Vagina (tissue), 2 donors: ENCODE results near the gene RALGAPA2. TPM values are rescaled to one million over a fixed set of nuclear protein-coding genes. Genes with fewer than 3 reads are reported as not detected.

Experiments
- DNase-seq, 2 donors: peaks; one replicate each; pipeline ENCODE4 v3.0.0-alpha.2; 2017; ENCODE audit errors: extremely low spot score in 2 of 2
- H3K27ac ChIP-seq: fragments of 200-600 bp; sonication (generic); one replicate; pipeline ENCODE4 v1.5.1; 2019
- H3K27me3 ChIP-seq: fragments of 200-600 bp; sonication (generic); one replicate; pipeline ENCODE4 v1.5.1; 2019
- H3K36me3 ChIP-seq, 2 donors: fragments of 200-600 bp; sonication (generic); one replicate each; pipeline ENCODE4 v1.5.1; 2017 to 2019
- H3K4me1 ChIP-seq: fragments of 200-600 bp; sonication (generic); one replicate; pipeline ENCODE4 v1.5.1; 2019
- H3K4me3 ChIP-seq, 2 donors: fragments of 200-600 bp; sonication (generic); 1 replicate in 1 of 2; 2 replicates in 1 of 2; pipeline ENCODE4 v1.5.1; 2016 to 2019
- H3K9me3 ChIP-seq: fragments of 200-600 bp; sonication (generic); one replicate; pipeline ENCODE4 v1.5.1; 2019
- CTCF ChIP-seq, 3 experiments: fragments of 450-650 bp in 2 of 3; fragments of 200-600 bp in 1 of 3; sonication (generic) in 1 of 3; IDR thresholded peaks; one replicate each; pipeline ENCODE4 v1.5.1; 2017 to 2019; ENCODE audit warnings: antibody characterized with exemption in 3 of 3, mild to moderate bottlenecking in 2 of 3, moderate library complexity in 2 of 3
- POLR2A ChIP-seq, 2 donors: fragments of 450-650 bp; IDR thresholded peaks; one replicate each; pipeline ENCODE4 v1.6.1; 2017; ENCODE audit warnings: antibody characterized with exemption in 2 of 2, mild to moderate bottlenecking in 2 of 2, moderate library complexity in 2 of 2
- POLR2AphosphoS5 ChIP-seq, 2 donors: sonication (generic); formaldehyde crosslinking; IDR thresholded peaks; one replicate each; pipeline ENCODE4 v1.9.0; 2017; ENCODE audit warnings: antibody characterized with exemption in 2 of 2, mild to moderate bottlenecking in 2 of 2, low read depth in 1 of 2; ENCODE audit not compliant: insufficient read depth in 1 of 2
- intact Hi-C: fragments of 100-400 bp; cut with DNase I; formaldehyde crosslinking; loops from one replicate; pipeline ENCODE4 v1.15.1; 2023
- total RNA-seq: library from RNA; depleted of rRNA; stranded (reverse); fragments of >200 nt; gene quantifications from one replicate; pipeline ENCODE4 v1.2.3, GENCODE V29; 2016

Gene RALGAPA2
- total RNA-seq, 1 donor from 2014 or later = 31.9 TPM

GRCh38 chr20:20489648-20490341 is 222.6 kb downstream of the RALGAPA2 start:
- no peak for DNase-seq

GRCh38 chr20:20489054-20489453 is 223.4 kb downstream of the RALGAPA2 start:
- intact Hi-C loops = no loop called here
- no peak overlapping the region for H3K27ac ChIP-seq
- DNase-seq = no peak
- no peak for TF ChIP-seq POLR2A (IDR thresholded peaks at IDR 0.05)
- TF ChIP-seq CTCF (IDR thresholded peaks at IDR 0.05) = no peak
- no peak for TF ChIP-seq POLR2AphosphoS5 (IDR thresholded peaks at IDR 0.05; ENCODE audit: insufficient read depth in 1 of 2, low read depth in 1 of 2)
- H3K9me3 ChIP-seq = no peaks in the 10 kb centered on the region
- no peaks in the 10 kb centered on the region for H3K4me1 ChIP-seq
- no peak overlapping the region for H3K4me3 ChIP-seq
- peaks cover 0 to 6% of the 10 kb centered on the region in 2 donors for H3K36me3 ChIP-seq
- no peaks in the 10 kb centered on the region for H3K27me3 ChIP-seq

More at GRCh38 chr20:20489648-20490341, 222.6 kb downstream of the RALGAPA2 start:
- Histone ChIP-seq H3K27me3 (no peaks in the 10 kb centered on the region), H3K27ac (no peak overlapping the region), H3K4me3 (no peak overlapping the region), H3K4me1 (no peaks in the 10 kb centered on the region), H3K9me3 (no peaks in the 10 kb centered on the region), H3K36me3 (peaks cover 0 to 10% of the 10 kb centered on the region in 2 donors)
- intact Hi-C loops = no loop called here
- no peak for TF ChIP-seq CTCF (IDR thresholded peaks at IDR 0.05)
- no peak for TF ChIP-seq POLR2AphosphoS5 (IDR thresholded peaks at IDR 0.05; ENCODE audit: insufficient read depth in 1 of 2, low read depth in 1 of 2)
- TF ChIP-seq POLR2A (IDR thresholded peaks at IDR 0.05) = no peak

- Histone ChIP-seq H3K27ac (no peak overlapping the region), H3K9me3 (no peaks in the 10 kb centered on the region), H3K27me3 (no peaks in the 10 kb centered on the region), H3K4me3 (no peak overlapping the region), H3K4me1 (no peaks in the 10 kb centered on the region), H3K36me3 (peaks cover 0 to 6% of the 10 kb centered on the region in 2 donors)
- intact Hi-C loops = no loop called here
- DNase-seq = no peak
- TF ChIP-seq POLR2AphosphoS5 (IDR thresholded peaks at IDR 0.05; ENCODE audit: insufficient read depth in 1 of 2, low read depth in 1 of 2) = no peak
- TF ChIP-seq CTCF (IDR thresholded peaks at IDR 0.05) = no peak
- no peak for TF ChIP-seq POLR2A (IDR thresholded peaks at IDR 0.05)
These were observed 224.1 kb downstream of the RALGAPA2 start for GRCh38 chr20:20488388-20488787.

- no peaks in the 10 kb centered on the region for H3K27me3 ChIP-seq
- peaks cover 0 to 6% of the 10 kb centered on the region in 2 donors for H3K36me3 ChIP-seq
- DNase-seq = no peak
- H3K4me3 ChIP-seq = no peak overlapping the region
- intact Hi-C loops = no loop called here
- H3K4me1 ChIP-seq = no peaks in the 10 kb centered on the region
- no peaks in the 10 kb centered on the region for H3K9me3 ChIP-seq
- no peak for TF ChIP-seq CTCF (IDR thresholded peaks at IDR 0.05)
- no peak overlapping the region for H3K27ac ChIP-seq
These were observed 224.6 kb downstream of the RALGAPA2 start for GRCh38 chr20:20487811-20488210.

- peaks cover 0 to 6% of the 10 kb centered on the region in 2 donors for H3K36me3 ChIP-seq
- no peak for DNase-seq
- H3K4me1 ChIP-seq = no peaks in the 10 kb centered on the region
- no peak for TF ChIP-seq CTCF (IDR thresholded peaks at IDR 0.05)
- no peak for TF ChIP-seq POLR2AphosphoS5 (IDR thresholded peaks at IDR 0.05; ENCODE audit: insufficient read depth in 1 of 2, low read depth in 1 of 2)
- TF ChIP-seq POLR2A (IDR thresholded peaks at IDR 0.05) = no peak
- intact Hi-C loops = no loop called here
- no peaks in the 10 kb centered on the region for H3K9me3 ChIP-seq
- H3K27me3 ChIP-seq = no peaks in the 10 kb centered on the region
- H3K27ac ChIP-seq = no peak overlapping the region
- no peak overlapping the region for H3K4me3 ChIP-seq
These were observed 229.1 kb downstream of the RALGAPA2 start for GRCh38 chr20:20483328-20483727.
